Neuronal stem cell (in vitro differentiated cells): ENCODE measurements around the gene FER.
"Not testable (repeated sequence)": the region's sequence is repeated elsewhere in the genome, so short reads cannot be mapped to it uniquely, and the experiment has no call there.

Source experiments
- DNase-seq: peaks from one replicate; pipeline ENCODE4 v3.0.0-alpha.2; 2013; ENCODE audit warnings: low spot score
- H2AFZ ChIP-seq: one replicate; pipeline ENCODE4 v1.6.1; 2013; ENCODE audit warnings: mild to moderate bottlenecking, low read length, inconsistent platforms
- H2AK5ac ChIP-seq: 2 replicates; pipeline ENCODE4 v1.6.1; 2013; ENCODE audit warnings: low read depth, mild to moderate bottlenecking, inconsistent platforms, low read length, moderate library complexity, mixed read lengths
- H2BK120ac ChIP-seq: 2 replicates; pipeline ENCODE4 v1.6.1; 2013; ENCODE audit warnings: low read depth, mild to moderate bottlenecking, inconsistent platforms, low read length, moderate library complexity, mixed read lengths
- H2BK12ac ChIP-seq: one replicate; pipeline ENCODE4 v1.6.1; 2013; ENCODE audit warnings: low read length, inconsistent platforms
- H2BK15ac ChIP-seq: 2 replicates; pipeline ENCODE4 v1.6.1; 2013; ENCODE audit warnings: mild to moderate bottlenecking, low read length, inconsistent platforms, mixed read lengths
- H2BK5ac ChIP-seq: one replicate; pipeline ENCODE4 v1.6.1; 2013; ENCODE audit warnings: inconsistent platforms, mild to moderate bottlenecking, low read length, moderate library complexity
- H3K14ac ChIP-seq: one replicate; pipeline ENCODE4 v1.6.1; 2013; ENCODE audit warnings: low read length, inconsistent platforms
- H3K18ac ChIP-seq: 2 replicates; pipeline ENCODE4 v1.6.1; 2013; ENCODE audit warnings: low read length, inconsistent platforms
- H3K23ac ChIP-seq: 2 replicates; pipeline ENCODE4 v1.6.1; 2013; ENCODE audit warnings: low read depth, mild to moderate bottlenecking, mixed read lengths, low read length, inconsistent platforms; ENCODE audit not compliant: poor library complexity
- H3K27ac ChIP-seq: replicated peaks from 3 replicates; pipeline ENCODE4 v1.5.1; 2013; ENCODE audit warnings: low read length, inconsistent platforms
- H3K27me3 ChIP-seq, 3 experiments: 2 replicates each; pipeline ENCODE4 v1.6.1; 2013; ENCODE audit warnings: low read length in 3 of 3, mild to moderate bottlenecking in 2 of 3, inconsistent platforms in 1 of 3, low read depth in 1 of 3, mixed read lengths in 1 of 3, moderate library complexity in 1 of 3; ENCODE audit not compliant: control insufficient read depth in 3 of 3, insufficient read depth in 3 of 3
- H3K36me3 ChIP-seq, 2 donors: replicated peaks in 1 of 2; 2 replicates each; pipeline ENCODE4 v1.6.1; 2013; ENCODE audit warnings: low read length in 2 of 2; ENCODE audit not compliant: control insufficient read depth in 2 of 2, insufficient read depth in 2 of 2
- H3K4ac ChIP-seq: 2 replicates; pipeline ENCODE4 v1.6.1; 2013; ENCODE audit warnings: inconsistent platforms, mild to moderate bottlenecking, low read length, moderate library complexity
- H3K4me1 ChIP-seq, 2 donors: 1 replicate in 1 of 2; 2 replicates in 1 of 2; pipeline ENCODE4 v1.6.1; 2013; ENCODE audit warnings: low read length in 2 of 2, low read depth in 1 of 2; ENCODE audit not compliant: control insufficient read depth in 2 of 2, insufficient read depth in 1 of 2
- H3K4me2 ChIP-seq: one replicate; pipeline ENCODE4 v1.6.1; 2013; ENCODE audit warnings: mild to moderate bottlenecking, low read length, inconsistent platforms; ENCODE audit not compliant: insufficient read depth, poor library complexity, severe bottlenecking
- H3K4me3 ChIP-seq, 2 donors: 2 replicates each; pipeline ENCODE4 v1.5.1; 2013; ENCODE audit warnings: low read length in 2 of 2, mild to moderate bottlenecking in 2 of 2, inconsistent platforms in 1 of 2, moderate library complexity in 1 of 2
- H3K79me1 ChIP-seq: one replicate; pipeline ENCODE4 v1.6.1; 2013; ENCODE audit warnings: low read depth, mild to moderate bottlenecking, inconsistent platforms, low read length, moderate library complexity
- H3K9ac ChIP-seq: one replicate; pipeline ENCODE4 v1.6.1; 2013; ENCODE audit warnings: mild to moderate bottlenecking, low read depth, low read length, inconsistent platforms; ENCODE audit not compliant: poor library complexity
- H3K9me3 ChIP-seq, 2 donors: replicated peaks in 1 of 2; 2 replicates each; pipeline versions ENCODE3 to v1.6.1; 2013; ENCODE audit warnings: low read length in 2 of 2, mild to moderate bottlenecking in 2 of 2, inconsistent platforms in 1 of 2, low read depth in 1 of 2, mixed read lengths in 1 of 2, moderate library complexity in 1 of 2; ENCODE audit not compliant: control insufficient read depth in 2 of 2, insufficient read depth in 1 of 2
- H4K8ac ChIP-seq: one replicate; pipeline ENCODE4 v1.6.1; 2013; ENCODE audit warnings: low read depth, mild to moderate bottlenecking, inconsistent platforms, low read length, moderate library complexity
- H4K91ac ChIP-seq: one replicate; pipeline ENCODE4 v1.6.1; 2013; ENCODE audit warnings: low read length, low read depth, mild to moderate bottlenecking, inconsistent platforms; ENCODE audit not compliant: poor library complexity
- WGBS, 2 donors: extraction: QIAGEN DNeasy Blood & Tissue Kit; methylation state at CpG; one replicate each; pipeline ENCODE4 v1.1.7; 2013; ENCODE audit warnings: missing lambda C conversion rate in 2 of 2, mixed read lengths in 1 of 2; ENCODE audit not compliant: insufficient read length in 2 of 2, insufficient replicate concordance in 1 of 2; ENCODE audit errors: extremely low coverage in 2 of 2; 5-methylcytosine and 5-hydroxymethylcytosine counted together

The FER gene

GRCh38 chr5:108784577-108784976, 36.9 kb downstream of the FER start:
- H3K4me2 ChIP-seq = not testable (repeated sequence)
- WGBS, 2 donors = no CpG with 5 or more reads among the region's 4 CpGs

DNA sequence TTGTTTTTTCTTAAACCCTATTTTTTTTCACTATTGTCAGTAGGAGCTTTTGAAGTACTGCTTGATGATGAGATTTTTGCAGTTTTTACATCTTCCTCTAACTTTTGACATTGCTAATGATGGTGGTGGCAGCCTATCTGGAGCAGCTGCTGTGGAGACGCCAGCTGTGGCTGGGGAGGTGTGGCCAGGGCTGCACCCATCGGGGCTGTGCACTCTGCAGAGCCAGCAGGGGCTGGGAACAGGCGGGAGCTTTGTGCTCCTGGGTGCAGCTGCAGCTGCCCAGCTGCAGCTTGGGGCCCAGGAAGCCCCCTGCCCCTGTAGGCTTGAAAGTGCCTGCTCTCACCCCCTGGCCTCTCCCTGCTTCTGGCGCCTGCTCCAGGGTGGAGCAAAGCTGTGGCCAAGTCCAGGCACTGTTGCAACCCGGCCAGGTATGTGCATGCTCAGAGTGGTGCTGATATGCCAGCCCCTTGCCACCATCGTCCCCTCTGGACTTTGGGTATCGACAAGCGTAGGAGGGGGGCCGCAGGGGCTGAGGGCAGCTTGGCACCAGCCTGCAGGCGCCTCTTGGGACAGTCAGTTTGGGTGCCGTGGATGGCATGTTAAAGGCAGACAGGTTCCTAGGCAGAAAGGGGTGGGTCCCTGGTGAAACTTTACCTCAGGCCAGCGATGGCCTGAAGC, 39.2 kb downstream of the FER start:
- Histone ChIP-seq H4K8ac (no peak overlapping the region), H3K18ac (no peak overlapping the region), H3K36me3 (peaks cover 5 to 14% of the 10 kb centered on the region in 2 donors), H3K23ac (no peak overlapping the region), H3K4me2 (no peak overlapping the region), H3K27me3 (no peaks in the 10 kb centered on the region), H2BK120ac (no peak overlapping the region), H3K4me3 (no peak overlapping the region), H3K4me1 (no peaks in the 10 kb centered on the region), H3K9me3 (peaks cover 17 to 20% of the 10 kb centered on the region in 2 donors), H3K4ac (no peak overlapping the region), H3K27ac (no peak overlapping the region), H4K91ac (no peak overlapping the region), H3K9ac (no peak overlapping the region), H3K79me1 (peaks cover 9% of the 10 kb centered on the region), H2BK15ac (no peak overlapping the region), H2AFZ (no peak overlapping the region), H2AK5ac (no peak overlapping the region), H2BK12ac (peak overlapping the region; percentile 53), H3K14ac (no peak overlapping the region), H2BK5ac (no peak overlapping the region)
- no peak for DNase-seq
- no CpG with 5 or more reads among the region's 12 CpGs for WGBS, 2 donors

More at GRCh38 chr5:108784577-108784976, 36.9 kb downstream of the FER start:
- not testable (repeated sequence) for H3K18ac ChIP-seq, H3K27ac ChIP-seq, H3K27me3 ChIP-seq, H2AFZ ChIP-seq, H2BK5ac ChIP-seq, H3K4me1 ChIP-seq, H2BK12ac ChIP-seq, H2BK120ac ChIP-seq, H3K4ac ChIP-seq, H3K23ac ChIP-seq, H4K91ac ChIP-seq, DNase-seq, H4K8ac ChIP-seq, H3K9ac ChIP-seq, H2BK15ac ChIP-seq, H2AK5ac ChIP-seq, H3K14ac ChIP-seq, H3K79me1 ChIP-seq, H3K4me3 ChIP-seq
- H3K9me3 ChIP-seq = peaks cover 17 to 20% of the 10 kb centered on the region in 2 donors
- peaks cover 5 to 14% of the 10 kb centered on the region in 2 donors for H3K36me3 ChIP-seq

DNA sequence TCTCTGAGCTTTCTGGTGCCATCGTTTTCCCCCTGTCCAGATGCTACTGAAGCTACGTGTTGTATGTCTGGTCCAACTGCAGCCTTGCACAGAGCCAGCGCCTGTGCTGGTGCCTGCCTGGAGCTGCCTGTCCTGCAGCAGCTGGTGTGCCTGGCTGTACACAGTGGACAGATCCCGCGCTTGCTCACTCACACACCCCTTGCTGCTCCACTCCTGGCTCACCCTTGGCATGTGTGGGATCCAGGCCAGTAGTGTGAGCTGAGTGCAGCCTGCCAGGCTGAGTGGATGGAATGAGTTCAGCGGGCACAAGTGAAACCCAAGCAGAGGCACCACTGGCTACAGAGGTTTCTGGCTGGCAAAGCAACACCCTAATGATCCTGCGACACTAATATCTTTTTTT, 40.4 kb downstream of the FER start:
- no peak for DNase-seq
- Histone ChIP-seq H2BK5ac (no peak overlapping the region), H3K4ac (no peak overlapping the region), H3K4me1 (no peaks in the 10 kb centered on the region), H3K18ac (no peak overlapping the region), H2AK5ac (no peak overlapping the region), H3K27me3 (no peaks in the 10 kb centered on the region), H2AFZ (no peak overlapping the region), H2BK12ac (no peak overlapping the region), H4K91ac (no peak overlapping the region), H4K8ac (no peak overlapping the region), H3K9me3 (peaks cover 17 to 20% of the 10 kb centered on the region in 2 donors), H3K23ac (no peak overlapping the region), H3K9ac (no peak overlapping the region), H2BK15ac (no peak overlapping the region), H2BK120ac (no peak overlapping the region), H3K4me3 (no peak overlapping the region), H3K36me3 (peaks cover 5 to 14% of the 10 kb centered on the region in 2 donors), H3K79me1 (peaks cover 9% of the 10 kb centered on the region), H3K14ac (no peak overlapping the region), H3K27ac (no peak overlapping the region), H3K4me2 (no peak overlapping the region)
- WGBS, 2 donors = no CpG with 5 or more reads among the region's 7 CpGs

- H2BK12ac ChIP-seq = no peak overlapping the region
- peaks cover under 1% of the 10 kb centered on the region for H3K79me1 ChIP-seq
- peaks cover 0 to 7% of the 10 kb centered on the region in 2 donors for H3K9me3 ChIP-seq
- H2AFZ ChIP-seq = no peak overlapping the region
- H4K91ac ChIP-seq = no peak overlapping the region
- no peak overlapping the region for H3K18ac ChIP-seq
- H3K27ac ChIP-seq = no peak overlapping the region
- H4K8ac ChIP-seq = no peak overlapping the region
- H2AK5ac ChIP-seq = no peak overlapping the region
- no peak overlapping the region for H2BK15ac ChIP-seq
- no peak overlapping the region for H3K14ac ChIP-seq
- H3K4me3 ChIP-seq = no peak overlapping the region
- H3K4ac ChIP-seq = no peak overlapping the region
- H3K4me1 ChIP-seq = peaks cover 0 to 2% of the 10 kb centered on the region in 2 donors
- no peak overlapping the region for H3K9ac ChIP-seq
- H3K23ac ChIP-seq = no peak overlapping the region
- DNase-seq = no peak
- no peak overlapping the region for H2BK5ac ChIP-seq
- H3K4me2 ChIP-seq = no peak overlapping the region
- H3K36me3 ChIP-seq = no peaks in the 10 kb centered on the region
- no peaks in the 10 kb centered on the region for H3K27me3 ChIP-seq
- no CpG with 5 or more reads among the region's 5 CpGs for WGBS, 2 donors
- H2BK120ac ChIP-seq = no peak overlapping the region
Measured at GRCh38 chr5:108793207-108793606, 45.5 kb downstream of the FER start.
